Measurements from ENCODE around the gene CNMD. TPM values are rescaled to one million over a fixed set of nuclear protein-coding genes. Genes with fewer than 3 reads are reported as not detected.

The CNMD gene
- not detected for total RNA-seq

- ATAC-seq = no peak
These were observed at the start of gene CNMD for GRCh38 chr13:52739468-52740071. Gene CNMD (minus strand): TSS chr13:52739820. CDS start chr13:52739701, 119 bp downstream.

- no peak for ATAC-seq
These were observed 48.4 kb upstream of the CNMD start for GRCh38 chr13:52788011-52788410.

- no peak for ATAC-seq
These were observed 47.6 kb upstream of the CNMD start for GRCh38 chr13:52787235-52787634.

GRCh38 chr13:52786766-52787165, 47.1 kb upstream of the CNMD start:
- ATAC-seq = no peak

GRCh38 chr13:52785739-52786138, 46.1 kb upstream of the CNMD start:
- peak; percentile 72 for ATAC-seq

GRCh38 chr13:52784591-52785340, 45.1 kb upstream of the CNMD start:
- no peak for ATAC-seq

GRCh38 chr13:52783943-52784342, 44.3 kb upstream of the CNMD start:
- ATAC-seq = no peak

- ATAC-seq = no peak
These were observed 43.1 kb upstream of the CNMD start for GRCh38 chr13:52782471-52783448.

- ATAC-seq = no peak
These were observed 41.0 kb upstream of the CNMD start for GRCh38 chr13:52780611-52781010.

GRCh38 chr13:52780092-52780491, 40.5 kb upstream of the CNMD start:
- no peak for ATAC-seq

- ATAC-seq = no peak
These were observed 39.5 kb upstream of the CNMD start for GRCh38 chr13:52779103-52779502.

GRCh38 chr13:52776726-52777125, 37.1 kb upstream of the CNMD start:
- ATAC-seq = no peak

- no peak for ATAC-seq
These were observed 35.9 kb upstream of the CNMD start for GRCh38 chr13:52775511-52775910.

GRCh38 chr13:52767949-52768516, 28.4 kb upstream of the CNMD start:
- ATAC-seq = no peak

- ATAC-seq = no peak
These were observed 26.2 kb upstream of the CNMD start for GRCh38 chr13:52765611-52766390.

- ATAC-seq = no peak
These were observed 20.5 kb upstream of the CNMD start for GRCh38 chr13:52760077-52760476.

- ATAC-seq = no peak
These were observed 18.5 kb upstream of the CNMD start for GRCh38 chr13:52758114-52758513.

- ATAC-seq = no peak
These were observed 11.6 kb upstream of the CNMD start for GRCh38 chr13:52751196-52751595.

- no peak for ATAC-seq
These were observed 11.1 kb upstream of the CNMD start for GRCh38 chr13:52750713-52751112.

GRCh38 chr13:52749419-52749818, 9.8 kb upstream of the CNMD start:
- ATAC-seq = no peak

- no peak for ATAC-seq
These were observed 6.5 kb upstream of the CNMD start for GRCh38 chr13:52746141-52746540.

- ATAC-seq = no peak
These were observed 5.3 kb upstream of the CNMD start for GRCh38 chr13:52744842-52745375.

Measured in esophagus mucosa (tissue), 1 donor.